ENCODE data around the gene FCRLA. TPM values are rescaled to one million over a fixed set of nuclear protein-coding genes. Genes with fewer than 3 reads are reported as not detected.

FCRLA gene
- total RNA-seq, 4 donors from 2014 or later = 0.85 to 47.0 (median 5.0) TPM; not detected in 1

GRCh38 chr1:161710560-161710959, 3.5 kb downstream of the FCRLA start:
- no peak for TF ChIP-seq CTCF (IDR thresholded peaks at IDR 0.05)
- TF ChIP-seq POLR2A (IDR thresholded peaks at IDR 0.05) = no peak
- H3K4me1 ChIP-seq = no peaks in the 10 kb centered on the region
- H3K36me3 ChIP-seq = no peaks in the 10 kb centered on the region

GRCh38 chr1:161718559-161719324, 11.7 kb downstream of the FCRLA start:
- peak overlapping the region in 1 of 4 donors; percentile 66 for H3K27ac ChIP-seq
- no peaks in the 10 kb centered on the region for H3K36me3 ChIP-seq
- no peak for DNase-seq
- TF ChIP-seq POLR2A (IDR thresholded peaks at IDR 0.05) (no peak), CTCF (IDR thresholded peaks at IDR 0.05) (no peak)
- H3K9me3 ChIP-seq = no peaks in the 10 kb centered on the region
- H3K4me1 ChIP-seq = peaks cover 0 to 3% (median 0%) of the 10 kb centered on the region in 4 donors
- no peak overlapping the region for H3K4me3 ChIP-seq
- H3K27me3 ChIP-seq = no peaks in the 10 kb centered on the region

More at GRCh38 chr1:161710560-161710959, 3.5 kb downstream of the FCRLA start:
- no peaks in the 10 kb centered on the region for H3K9me3 ChIP-seq
- no peak overlapping the region for H3K27ac ChIP-seq
- H3K4me3 ChIP-seq = no peak overlapping the region
- no peaks in the 10 kb centered on the region for H3K27me3 ChIP-seq
- no peak for DNase-seq

- Histone ChIP-seq H3K27ac (peak overlapping the region in 1 of 4 donors; percentile 66), H3K4me1 (peaks cover 0 to 3% (median 0%) of the 10 kb centered on the region in 4 donors), H3K4me3 (no peak overlapping the region), H3K9me3 (no peaks in the 10 kb centered on the region), H3K36me3 (no peaks in the 10 kb centered on the region), H3K27me3 (no peaks in the 10 kb centered on the region)
- no peak for DNase-seq
- TF ChIP-seq CTCF (IDR thresholded peaks at IDR 0.05) = no peak
- no peak for TF ChIP-seq POLR2A (IDR thresholded peaks at IDR 0.05)
Observed at GRCh38 chr1:161719325-161719611, 12.2 kb downstream of the FCRLA start.

- Histone ChIP-seq H3K4me1 (peaks cover 0 to 3% (median 3%) of the 10 kb centered on the region in 4 donors), H3K36me3 (no peaks in the 10 kb centered on the region), H3K27ac (no peak overlapping the region), H3K27me3 (no peaks in the 10 kb centered on the region), H3K4me3 (no peak overlapping the region), H3K9me3 (no peaks in the 10 kb centered on the region)
- DNase-seq = no peak
- TF ChIP-seq POLR2A (IDR thresholded peaks at IDR 0.05) (no peak), CTCF (IDR thresholded peaks at IDR 0.05) (no peak)
Observed at GRCh38 chr1:161720422-161720821, 13.4 kb downstream of the FCRLA start.

GRCh38 chr1:161720956-161721737, 14.1 kb downstream of the FCRLA start, which contains the start of gene FCRLB:
Gene FCRLB (plus strand): TSS chr1:161721544. CDS start chr1:161722673, 1,129 bp downstream.
- no peak within 1 kb of the TSS for H3K4me3 ChIP-seq
- no peaks in the 10 kb centered on the region for H3K9me3 ChIP-seq
- no peak for TF ChIP-seq POLR2A (IDR thresholded peaks at IDR 0.05)
- no peak for TF ChIP-seq CTCF (IDR thresholded peaks at IDR 0.05)
- H3K36me3 ChIP-seq = no peaks in the 10 kb centered on the region
- H3K4me1 ChIP-seq = peaks cover 0 to 10% (median 3%) of the 10 kb centered on the region in 4 donors
- no peak within 1 kb of the TSS for H3K27ac ChIP-seq
- no peaks in the 10 kb centered on the region for H3K27me3 ChIP-seq
- DNase-seq = no peak

Measured in Peyer's patch (tissue), 4 donors.